PFSK-1 (cell line): ENCODE results near the gene LRRC2.

ENCODE experiments used
- SIN3A ChIP-seq: IDR thresholded peaks from 2 replicates; pipeline ENCODE4 v1.6.1; 2012; ENCODE audit warnings: mild to moderate bottlenecking, low read length, moderate library complexity, borderline replicate concordance; ENCODE audit not compliant: insufficient read depth
- TAF1 ChIP-seq: IDR thresholded peaks from 2 replicates; pipeline ENCODE4 v1.6.1; 2012; ENCODE audit warnings: low read length, control low read depth, borderline replicate concordance; ENCODE audit not compliant: insufficient read depth

GRCh38 chr3:46613313-46614005 lies 47.4 kb upstream of the LRRC2 start:
- TF ChIP-seq SIN3A (no peak), TAF1 (no peak)
